ENCODE measurements around the gene TSEN54.
"Not testable (repeated sequence)": the region's sequence is repeated elsewhere in the genome, so short reads cannot be mapped to it uniquely, and the experiment has no call there.

The TSEN54 gene

GRCh38 chr17:75520413-75520812 lies 4.1 kb downstream of the TSEN54 start:
- DNase-seq: not testable (repeated sequence)

- DNase-seq: no peak
Measured at GRCh38 chr17:75521290-75521689, 5.0 kb downstream of the TSEN54 start.

DNA sequence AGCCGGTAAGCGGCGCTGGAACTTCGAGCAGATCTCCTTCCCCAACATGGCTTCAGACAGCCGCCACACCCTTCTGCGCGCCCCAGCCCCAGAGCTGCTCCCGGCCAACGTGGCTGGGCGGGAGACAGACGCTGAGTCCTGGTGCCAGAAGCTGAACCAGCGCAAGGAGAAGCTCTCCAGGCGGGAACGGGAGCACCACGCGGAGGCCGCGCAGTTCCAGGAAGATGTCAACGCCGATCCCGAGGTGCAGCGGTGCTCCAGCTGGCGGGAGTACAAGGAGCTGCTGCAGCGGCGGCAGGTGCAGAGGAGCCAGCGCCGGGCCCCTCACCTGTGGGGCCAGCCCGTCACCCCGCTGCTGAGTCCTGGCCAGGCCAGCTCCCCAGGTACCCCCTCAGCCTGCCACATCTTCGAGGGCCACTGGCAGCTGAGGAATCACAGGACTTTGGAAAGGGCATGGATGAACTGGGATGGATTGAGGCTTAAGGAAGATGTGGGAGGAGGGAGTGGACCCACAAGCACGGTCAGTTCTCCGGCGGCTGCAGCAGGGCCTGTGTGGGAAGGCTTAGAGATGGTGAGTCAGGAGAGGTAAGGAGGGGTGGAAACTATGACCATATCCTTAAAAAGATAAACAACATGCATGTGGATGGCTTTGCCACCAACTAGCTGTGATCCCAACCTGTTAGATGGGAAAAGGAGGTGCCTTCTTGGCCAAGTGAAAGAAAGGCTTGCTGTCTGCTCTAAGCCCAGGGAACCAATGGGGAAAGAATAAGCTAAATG lies 5.8 kb downstream of the TSEN54 start:
- DNase-seq: no peak

DNA sequence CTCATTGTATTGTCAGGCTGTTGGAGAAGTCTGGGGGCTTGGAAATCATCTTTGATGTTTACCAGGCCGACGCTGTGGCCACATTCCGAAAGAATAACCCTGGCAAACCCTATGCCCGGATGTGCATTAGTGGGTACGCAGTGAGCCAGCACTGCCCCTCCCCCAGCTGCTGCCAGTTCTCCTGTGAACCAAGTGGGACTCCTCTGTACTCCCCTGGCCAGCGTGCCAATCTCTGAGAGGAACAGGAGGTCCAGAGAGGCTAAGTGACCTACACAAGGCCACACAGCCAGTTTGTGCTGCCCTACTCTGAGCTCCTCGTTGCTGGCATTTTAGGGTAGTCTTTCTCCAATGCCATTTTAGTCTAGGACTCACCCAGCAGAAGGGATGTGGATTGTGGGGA lies 7.3 kb downstream of the TSEN54 start:
- DNase-seq: no peak

GRCh38 chr17:75524269-75524969 lies 8.1 kb downstream of the TSEN54 start:
- no peak for DNase-seq

DNA sequence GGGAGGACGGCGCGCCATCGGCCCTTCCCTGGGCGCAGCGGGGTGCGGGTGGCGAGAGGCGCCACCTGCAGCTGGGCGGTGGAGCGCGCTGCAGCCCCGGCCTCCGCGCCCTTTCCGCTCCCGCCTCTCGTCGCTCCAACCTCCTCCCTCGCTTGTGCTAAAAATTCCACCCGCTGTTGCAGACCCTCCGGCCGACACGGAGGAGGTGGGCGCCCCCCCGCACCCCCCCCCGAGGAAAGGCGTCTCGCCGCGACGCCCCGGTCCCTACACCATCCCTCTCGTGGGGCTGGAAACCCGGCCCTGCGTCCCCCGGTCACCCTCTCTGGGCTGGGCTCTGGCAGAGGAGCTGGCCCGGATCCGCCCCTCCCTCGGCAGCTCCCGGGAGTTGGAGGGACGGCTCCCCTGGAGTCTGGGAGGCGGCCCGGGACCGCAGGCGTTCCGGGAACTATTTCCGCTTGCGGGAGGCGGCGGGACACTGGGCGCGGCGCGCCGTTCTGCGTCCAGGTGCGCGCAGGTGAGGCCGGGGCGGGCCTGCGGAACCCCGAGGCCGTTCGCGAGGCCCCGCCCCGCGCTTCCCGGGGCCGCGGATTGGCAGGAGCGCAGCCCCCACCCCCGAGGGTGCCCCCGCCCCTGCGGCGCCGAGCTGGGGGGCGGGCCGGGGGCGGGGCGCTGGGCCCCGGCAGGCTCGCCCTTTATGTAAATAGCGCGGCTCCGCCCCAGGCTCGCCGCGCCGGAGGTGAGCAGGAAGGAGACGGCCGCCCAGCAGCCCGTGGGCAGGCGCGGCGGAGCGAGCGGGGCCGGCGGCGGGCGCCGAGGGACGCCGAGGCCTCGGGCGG lies 8.9 kb downstream of the TSEN54 start, which contains the start of gene LLGL2:
TSS of gene LLGL2 (plus strand) at position 728 of the 836 bp plus-strand sequence. CDS start 17,730 bp downstream, outside the sequence.
- DNase-seq: peak; percentile 95

DNA sequence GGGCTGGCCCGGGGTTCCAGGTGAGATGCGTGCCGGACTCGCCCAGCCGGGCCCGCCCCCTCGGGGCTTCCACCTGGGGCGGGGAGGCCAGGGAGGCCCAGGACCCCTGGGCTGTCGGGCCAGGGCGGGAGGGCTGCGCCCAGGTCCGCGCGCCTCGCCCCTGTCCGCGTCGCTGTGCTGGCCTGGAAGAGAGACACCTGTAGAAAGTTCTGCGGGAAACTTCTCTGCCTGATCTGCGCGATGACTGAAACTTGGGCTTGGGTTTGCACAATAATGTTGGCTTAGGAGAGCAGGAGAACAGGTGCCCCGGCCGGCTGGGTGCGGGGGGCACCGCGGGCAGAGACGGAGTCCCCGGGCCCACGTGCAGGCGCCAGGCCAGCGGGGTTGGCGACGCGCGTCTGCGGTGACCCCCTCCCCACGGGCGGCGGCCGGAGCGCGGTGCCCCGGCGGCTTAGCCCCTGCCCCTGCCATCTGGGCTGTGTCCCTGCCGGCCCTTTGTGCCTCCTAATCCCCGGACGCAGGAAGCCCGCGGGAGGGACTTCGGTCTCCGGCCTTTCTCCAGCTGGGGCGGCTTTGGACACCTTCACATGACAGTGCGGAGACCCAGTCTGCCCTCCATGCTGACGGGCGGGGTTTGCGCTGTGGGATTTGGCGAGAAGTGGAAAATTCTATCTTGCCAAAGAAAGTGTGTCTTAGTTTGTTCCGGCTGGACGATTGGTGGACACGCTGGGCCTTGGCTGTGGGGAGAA lies 9.7 kb downstream of the TSEN54 start:
- DNase-seq: peak; percentile 66

DNA sequence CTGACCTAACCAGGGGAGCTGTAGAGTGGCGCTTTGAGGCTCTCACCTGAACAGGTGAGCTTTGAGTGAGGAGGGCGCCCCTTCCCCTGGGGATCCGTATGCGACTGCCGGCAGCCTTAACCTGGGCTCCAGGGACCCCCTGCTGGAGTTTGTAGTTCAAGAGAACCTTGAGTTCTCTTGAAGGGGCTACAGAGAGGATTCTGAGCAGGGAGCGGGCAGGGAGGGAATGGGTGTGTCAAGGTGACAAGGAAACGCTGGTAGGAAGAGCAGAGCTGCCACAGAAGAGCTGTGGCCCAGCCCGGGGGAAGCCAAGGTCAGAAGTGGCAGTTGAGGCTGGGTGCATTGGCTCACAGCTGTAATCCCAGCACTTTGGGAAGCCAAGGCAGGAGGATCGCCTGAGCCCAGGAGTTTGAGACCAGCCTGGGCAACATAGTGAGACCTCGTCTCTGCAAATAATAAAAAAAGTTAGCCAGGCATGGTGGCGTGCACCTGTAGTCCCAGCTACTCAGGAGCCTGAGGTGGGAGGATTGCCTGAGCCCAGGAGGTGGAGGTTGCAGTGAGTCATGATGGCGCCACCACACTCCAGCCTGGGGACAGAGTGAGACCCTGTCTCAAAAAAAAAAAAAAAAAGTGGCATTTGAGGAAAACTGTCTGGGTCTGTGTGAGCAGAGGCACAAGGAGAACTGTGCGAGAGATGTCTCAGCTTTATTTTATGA lies 10.4 kb downstream of the TSEN54 start:
- DNase-seq: no peak

DNA sequence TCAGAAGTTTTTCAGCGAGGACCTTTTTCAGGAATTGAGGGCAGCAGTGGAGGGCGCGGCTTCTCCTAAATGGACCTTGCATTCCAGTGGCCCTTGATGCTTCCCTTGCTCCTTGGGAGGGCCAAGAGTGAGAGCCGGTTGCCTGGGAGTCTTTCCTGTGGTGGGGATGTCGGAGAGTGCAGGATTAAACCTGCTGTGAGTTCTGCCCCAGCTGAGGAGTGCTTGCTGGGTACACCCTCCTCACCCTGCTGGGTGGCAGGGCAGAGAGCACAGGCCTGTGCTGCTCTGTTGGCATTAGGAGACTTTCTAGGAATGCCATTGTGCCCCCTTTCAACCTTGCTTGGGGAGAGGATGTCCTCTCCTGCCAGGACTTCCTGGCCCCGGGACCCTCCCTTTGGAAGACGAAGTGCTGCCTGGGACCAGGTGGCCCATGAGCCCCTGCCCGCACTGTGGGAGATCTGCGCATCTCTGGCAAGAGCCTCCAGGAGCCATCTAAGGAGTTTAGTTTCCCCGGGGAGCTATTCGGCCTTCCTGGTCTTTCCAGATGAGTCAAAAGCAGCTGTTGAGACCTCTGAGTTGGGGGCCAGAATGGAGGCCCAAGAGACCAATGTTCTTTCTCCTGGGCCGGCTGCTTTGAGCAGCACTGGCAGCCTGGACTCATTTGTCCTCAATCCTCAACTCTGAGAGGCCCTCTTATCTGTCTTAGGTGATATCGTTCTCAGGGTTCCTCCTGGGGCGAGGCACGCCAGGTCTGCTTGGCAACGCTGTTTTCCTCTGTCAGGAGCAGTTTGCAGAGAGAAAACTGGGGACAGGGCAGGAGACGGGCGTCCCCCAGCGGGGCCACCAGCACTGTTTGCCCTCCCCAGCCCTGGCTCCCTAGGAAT lies 14.8 kb downstream of the TSEN54 start:
- no peak for DNase-seq

GRCh38 chr17:75531721-75532072 lies 15.4 kb downstream of the TSEN54 start:
- DNase-seq: no peak

DNA sequence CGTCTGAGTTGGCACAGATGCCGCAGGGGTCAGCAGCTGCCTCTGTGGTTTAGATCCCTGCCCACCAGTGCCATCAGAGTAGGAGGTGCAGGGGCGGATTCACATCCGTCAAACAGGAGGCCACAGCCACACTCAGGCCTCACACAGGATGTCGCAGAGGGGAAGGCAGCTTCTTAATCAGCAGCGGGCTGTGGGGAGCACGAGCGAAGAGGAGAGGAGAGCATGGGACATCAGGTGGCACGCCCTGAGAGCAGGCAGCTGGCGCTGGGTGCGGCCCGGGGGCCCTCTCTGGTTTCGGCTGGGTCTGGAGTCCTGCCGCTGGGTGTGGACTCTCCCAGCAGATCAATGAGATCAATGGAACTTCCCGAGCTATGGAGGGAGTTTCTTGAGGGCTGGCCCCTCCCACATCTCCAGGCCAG lies 18.8 kb downstream of the TSEN54 start:
- peak; percentile 82 for DNase-seq

- no peak for DNase-seq
Measured at GRCh38 chr17:75535871-75536270, 19.5 kb downstream of the TSEN54 start.

DNA sequence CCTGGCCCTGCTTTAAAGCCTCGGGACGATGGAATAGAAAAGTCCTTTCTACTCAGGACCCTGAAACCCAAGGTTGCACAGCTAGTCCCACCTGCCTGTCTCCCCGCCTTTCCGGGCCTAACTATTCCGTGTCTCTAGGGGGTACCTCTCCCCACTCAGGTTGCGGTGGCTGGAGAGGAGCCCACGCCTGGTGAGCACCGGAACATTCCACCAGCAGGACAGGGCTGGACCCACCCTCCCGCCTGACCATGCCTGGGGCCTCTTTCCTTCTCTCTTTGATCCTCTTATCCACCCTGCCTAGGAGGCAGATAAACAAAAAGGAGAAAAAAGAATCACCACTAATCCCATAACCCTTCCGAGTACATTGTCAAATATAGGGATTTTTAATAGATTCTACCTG lies 20.0 kb downstream of the TSEN54 start:
- no peak for DNase-seq

DNA sequence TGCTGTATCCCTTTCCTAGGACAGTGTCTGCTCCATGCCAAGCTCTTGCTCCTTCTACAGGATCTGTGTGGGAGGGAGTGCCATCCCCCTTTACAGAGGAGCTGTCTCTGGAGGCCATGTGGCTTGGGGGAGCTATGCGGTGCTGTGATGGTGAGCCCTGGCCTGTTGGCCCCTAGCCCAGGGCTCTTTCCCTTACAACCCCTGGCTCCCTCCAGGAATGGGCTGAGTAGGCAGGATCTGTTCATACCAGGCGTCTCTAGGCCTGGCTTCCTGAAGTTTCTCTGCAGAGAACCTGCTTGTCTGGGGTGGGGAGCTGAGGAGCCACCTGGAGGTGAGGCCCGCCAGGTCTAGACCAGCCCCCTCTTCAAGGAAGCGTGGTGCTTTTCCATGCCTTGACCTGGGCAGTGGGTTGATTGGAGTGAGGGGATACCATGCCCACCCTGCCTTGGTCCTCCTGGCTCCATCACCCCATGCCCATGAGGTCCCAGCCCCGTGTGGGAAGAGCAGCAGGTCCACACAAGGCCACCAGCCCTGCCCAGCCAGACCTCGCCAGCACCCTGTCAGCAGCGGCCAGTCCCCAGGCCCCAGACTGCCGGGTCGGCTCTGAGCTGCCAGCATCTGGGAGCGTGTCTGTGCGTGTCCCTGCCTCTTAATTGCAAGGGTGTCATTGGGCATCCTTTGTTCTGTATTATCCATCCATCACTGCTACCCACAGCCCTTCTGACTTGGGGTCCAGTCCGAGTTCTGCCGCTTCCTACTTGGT lies 23.8 kb downstream of the TSEN54 start:
- no peak for DNase-seq

DNA sequence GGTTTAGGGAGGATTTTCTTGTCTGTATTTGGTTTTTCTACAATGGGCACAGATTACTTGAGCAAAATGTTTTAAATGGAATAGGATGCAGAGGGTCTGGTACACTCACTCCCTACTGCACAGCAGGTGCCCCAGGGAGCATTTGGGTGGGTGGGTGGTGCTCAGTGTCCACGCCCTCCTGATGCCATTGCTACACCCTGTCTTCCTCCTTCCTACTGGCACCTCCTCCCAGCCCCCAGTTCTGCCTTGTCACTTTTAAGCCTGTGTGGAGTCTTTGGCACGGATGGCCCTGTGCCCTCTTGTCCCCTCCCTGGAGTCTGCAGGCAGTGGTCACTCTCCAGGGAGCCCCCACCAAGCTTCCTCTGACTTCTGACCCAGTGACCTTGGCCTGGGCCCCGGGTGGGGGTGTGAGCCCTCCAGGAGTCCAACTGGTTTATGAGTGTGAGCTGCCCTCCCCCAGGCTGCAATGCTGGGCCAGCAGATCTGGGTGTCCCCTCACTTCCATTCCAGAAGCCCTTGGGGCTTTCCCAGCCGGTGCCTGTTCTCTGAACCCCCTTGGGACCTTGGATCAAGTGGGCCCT lies 24.7 kb downstream of the TSEN54 start:
- no peak for DNase-seq

DNA sequence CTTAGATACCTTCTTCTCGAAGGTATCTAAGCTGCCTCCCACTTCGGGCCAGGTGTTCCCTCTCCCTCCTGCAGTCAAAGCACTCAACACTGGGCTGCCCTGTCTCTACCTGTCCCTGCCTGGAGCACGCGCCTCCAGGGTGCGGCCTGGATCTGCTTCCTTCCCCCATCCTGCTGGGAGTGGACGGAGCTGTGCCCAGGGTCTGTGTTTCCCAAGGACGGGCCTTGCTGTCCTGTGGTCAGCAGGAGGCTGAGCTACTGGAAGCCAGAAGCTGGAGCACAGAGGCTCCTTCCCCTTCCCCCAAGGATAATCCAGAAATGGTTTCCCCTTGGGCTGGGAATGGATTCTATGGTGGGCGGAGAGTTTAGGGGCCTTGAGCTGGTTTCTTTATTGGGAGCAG lies 25.9 kb downstream of the TSEN54 start:
- DNase-seq: no peak

DNA sequence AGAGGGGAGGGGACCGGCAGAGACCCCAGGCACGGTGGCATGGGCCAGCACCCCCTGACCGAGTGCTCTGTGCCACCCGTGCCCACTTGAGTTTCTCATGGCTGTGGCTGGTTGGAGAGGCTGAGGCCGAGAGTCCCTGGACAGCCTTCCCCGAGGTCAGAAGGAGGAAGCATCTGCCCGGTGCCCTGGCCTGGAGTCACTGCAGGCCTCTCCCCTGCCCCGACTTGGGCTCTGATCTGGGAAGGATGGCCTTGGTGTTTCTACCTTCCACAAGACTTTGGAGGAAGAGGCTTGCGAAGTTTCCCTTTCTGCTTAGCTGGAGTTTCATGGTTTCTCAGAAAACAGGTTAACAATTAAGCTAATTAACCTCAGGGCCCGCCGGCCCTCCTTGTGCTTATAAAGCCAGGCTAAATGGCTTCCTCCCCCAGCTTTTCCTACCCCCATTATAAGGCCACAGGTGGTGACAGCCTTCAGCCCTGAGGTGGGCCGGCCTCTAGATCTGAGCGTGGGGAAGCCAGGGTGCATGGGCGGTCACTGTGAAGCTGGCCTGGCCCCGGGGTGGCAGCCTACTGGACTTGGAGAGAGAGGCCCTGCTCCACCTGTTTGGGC lies 26.5 kb downstream of the TSEN54 start:
- DNase-seq: no peak

DNA sequence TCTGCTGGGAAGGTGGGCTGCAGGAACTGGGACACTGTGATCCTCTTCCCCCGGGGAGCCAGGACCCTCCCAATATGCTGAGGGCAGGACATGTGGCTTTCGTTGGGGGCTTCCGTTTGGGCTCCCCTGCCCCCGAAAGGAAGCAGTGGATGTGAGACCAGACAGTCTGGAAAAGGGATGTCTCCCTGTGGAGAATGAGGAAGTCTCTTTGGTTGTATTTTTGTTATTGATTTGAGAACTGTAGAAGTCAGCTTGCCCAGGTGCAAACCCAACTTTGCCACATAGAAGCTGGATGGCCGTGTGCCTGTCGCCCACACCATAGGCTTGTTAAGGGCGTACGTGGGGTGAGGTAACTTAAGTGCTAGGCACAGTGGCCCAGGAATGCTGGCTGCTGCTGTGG lies 27.9 kb downstream of the TSEN54 start:
- DNase-seq: no peak

GRCh38 chr17:75546181-75546580 lies 29.9 kb downstream of the TSEN54 start:
- no peak for DNase-seq

All from activated effector memory CD4-positive, alpha-beta T cell treated with anti-CD3 and anti-CD28 coated beads, Interleukin-2, amount 50 U/mL, for 16 hours (primary cell).